ENCODE results near the gene GPR63.

DNA sequence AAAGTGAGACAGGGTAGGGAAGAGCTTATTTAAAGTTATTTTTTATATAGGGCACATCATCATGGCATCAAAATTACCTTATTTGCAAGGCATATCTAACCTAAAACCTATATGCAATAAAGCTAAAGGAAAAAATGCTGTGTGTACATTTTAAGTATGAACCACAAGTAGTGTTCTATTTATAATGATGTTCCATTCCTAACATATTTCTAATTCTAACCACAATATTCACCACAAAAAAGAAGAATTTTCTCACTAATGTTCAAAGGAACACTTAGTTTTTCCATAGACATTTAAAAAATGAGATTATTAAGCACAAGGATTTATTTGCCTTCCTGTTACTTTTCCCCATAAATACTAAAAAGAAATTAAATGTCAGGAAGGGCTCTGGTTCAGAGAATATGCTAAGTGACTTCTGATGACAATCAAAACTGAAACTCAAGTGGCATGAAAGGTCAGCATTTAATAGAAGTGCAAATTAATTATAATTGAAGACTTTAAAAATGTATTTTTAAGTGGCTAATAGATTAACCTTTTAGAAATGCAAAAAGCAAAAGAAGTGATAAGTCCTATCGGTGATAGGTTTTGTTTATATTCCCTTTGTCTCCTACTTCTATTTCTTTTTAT is 25.1 kb downstream of the GPR63 start:
- TF ChIP-seq, protein P1, sequence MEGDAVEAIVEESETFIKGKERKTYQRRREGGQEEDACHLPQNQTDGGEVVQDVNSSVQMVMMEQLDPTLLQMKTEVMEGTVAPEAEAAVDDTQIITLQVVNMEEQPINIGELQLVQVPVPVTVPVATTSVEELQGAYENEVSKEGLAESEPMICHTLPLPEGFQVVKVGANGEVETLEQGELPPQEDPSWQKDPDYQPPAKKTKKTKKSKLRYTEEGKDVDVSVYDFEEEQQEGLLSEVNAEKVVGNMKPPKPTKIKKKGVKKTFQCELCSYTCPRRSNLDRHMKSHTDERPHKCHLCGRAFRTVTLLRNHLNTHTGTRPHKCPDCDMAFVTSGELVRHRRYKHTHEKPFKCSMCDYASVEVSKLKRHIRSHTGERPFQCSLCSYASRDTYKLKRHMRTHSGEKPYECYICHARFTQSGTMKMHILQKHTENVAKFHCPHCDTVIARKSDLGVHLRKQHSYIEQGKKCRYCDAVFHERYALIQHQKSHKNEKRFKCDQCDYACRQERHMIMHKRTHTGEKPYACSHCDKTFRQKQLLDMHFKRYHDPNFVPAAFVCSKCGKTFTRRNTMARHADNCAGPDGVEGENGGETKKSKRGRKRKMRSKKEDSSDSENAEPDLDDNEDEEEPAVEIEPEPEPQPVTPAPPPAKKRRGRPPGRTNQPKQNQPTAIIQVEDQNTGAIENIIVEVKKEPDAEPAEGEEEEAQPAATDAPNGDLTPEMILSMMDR (IDR thresholded peaks at IDR 0.05; ENCODE audit: insufficient read depth, low read length), result no peak
- TF ChIP-seq, protein P2, sequence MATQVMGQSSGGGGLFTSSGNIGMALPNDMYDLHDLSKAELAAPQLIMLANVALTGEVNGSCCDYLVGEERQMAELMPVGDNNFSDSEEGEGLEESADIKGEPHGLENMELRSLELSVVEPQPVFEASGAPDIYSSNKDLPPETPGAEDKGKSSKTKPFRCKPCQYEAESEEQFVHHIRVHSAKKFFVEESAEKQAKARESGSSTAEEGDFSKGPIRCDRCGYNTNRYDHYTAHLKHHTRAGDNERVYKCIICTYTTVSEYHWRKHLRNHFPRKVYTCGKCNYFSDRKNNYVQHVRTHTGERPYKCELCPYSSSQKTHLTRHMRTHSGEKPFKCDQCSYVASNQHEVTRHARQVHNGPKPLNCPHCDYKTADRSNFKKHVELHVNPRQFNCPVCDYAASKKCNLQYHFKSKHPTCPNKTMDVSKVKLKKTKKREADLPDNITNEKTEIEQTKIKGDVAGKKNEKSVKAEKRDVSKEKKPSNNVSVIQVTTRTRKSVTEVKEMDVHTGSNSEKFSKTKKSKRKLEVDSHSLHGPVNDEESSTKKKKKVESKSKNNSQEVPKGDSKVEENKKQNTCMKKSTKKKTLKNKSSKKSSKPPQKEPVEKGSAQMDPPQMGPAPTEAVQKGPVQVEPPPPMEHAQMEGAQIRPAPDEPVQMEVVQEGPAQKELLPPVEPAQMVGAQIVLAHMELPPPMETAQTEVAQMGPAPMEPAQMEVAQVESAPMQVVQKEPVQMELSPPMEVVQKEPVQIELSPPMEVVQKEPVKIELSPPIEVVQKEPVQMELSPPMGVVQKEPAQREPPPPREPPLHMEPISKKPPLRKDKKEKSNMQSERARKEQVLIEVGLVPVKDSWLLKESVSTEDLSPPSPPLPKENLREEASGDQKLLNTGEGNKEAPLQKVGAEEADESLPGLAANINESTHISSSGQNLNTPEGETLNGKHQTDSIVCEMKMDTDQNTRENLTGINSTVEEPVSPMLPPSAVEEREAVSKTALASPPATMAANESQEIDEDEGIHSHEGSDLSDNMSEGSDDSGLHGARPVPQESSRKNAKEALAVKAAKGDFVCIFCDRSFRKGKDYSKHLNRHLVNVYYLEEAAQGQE (IDR thresholded peaks at IDR 0.05; ENCODE audit: insufficient replicate concordance, low read depth), result no peak

Data from HL-60 (cell line).